Stimulated activated CD4-positive, alpha-beta T cell treated with anti-CD3 and anti-CD28 coated beads, Interleukin-1b, Interleukin-23, amount 100 ng/mL, for 1 hour (primary cell): ENCODE data around the gene OPA3.
"Not testable (repeated sequence)": the region's sequence is repeated elsewhere in the genome, so short reads cannot be mapped to it uniquely, and the experiment has no call there.

Experiments used
- DNase-seq, 2 donors: peaks; one replicate each; pipeline ENCODE4 v3.0.0-alpha.2; 2020; ENCODE audit warnings: low read depth in 2 of 2

OPA3 gene

DNA sequence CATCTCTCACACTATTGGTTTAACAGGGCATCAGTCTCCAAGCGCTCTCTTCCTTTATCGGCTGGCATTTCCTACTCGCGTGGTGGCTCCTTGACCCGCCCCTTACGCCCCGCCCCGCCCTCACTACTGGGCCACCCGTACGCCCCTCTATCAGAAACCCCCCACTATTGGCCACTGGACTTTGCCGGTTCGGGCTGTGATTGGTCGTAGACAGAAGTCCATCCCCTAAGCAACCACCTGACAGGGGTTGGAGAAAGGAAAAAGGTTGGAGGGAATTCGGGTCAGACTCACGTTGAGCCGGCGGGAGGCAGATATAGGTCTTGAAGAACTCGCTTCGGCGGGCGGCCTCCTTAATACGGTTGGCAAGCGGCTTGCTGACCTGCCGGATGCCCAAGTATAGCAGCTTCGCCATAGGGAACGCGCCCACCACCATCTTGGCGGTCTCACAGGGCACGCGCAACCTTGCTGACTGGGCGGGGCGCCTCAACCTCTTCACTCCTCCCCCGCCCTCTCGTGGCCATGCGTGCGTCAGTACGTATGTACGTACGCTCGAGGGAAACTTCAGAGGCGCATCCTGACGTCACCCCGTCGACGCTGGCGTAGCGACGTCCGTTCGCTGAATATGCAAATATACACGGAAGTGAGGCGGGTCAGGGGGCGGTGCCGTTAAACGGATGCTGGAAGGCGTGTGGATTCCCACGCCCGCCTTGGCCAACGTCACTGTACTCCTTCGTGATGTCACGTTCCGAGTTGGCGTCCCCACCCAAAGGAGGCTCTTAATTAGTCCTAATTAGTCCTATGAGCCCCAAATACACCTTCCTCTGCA, at the start of gene OPA3:
Gene OPA3 (minus strand): TSS at position 471 of the 826 bp plus-strand sequence. CDS start 38 bp downstream, at position 433.
- DNase-seq = peak; percentile 95 to 97

GRCh38 chr19:45632468-45633196, 48.0 kb upstream of the OPA3 start:
- DNase-seq = peak in 1 of 2 donors; percentile 38

DNA sequence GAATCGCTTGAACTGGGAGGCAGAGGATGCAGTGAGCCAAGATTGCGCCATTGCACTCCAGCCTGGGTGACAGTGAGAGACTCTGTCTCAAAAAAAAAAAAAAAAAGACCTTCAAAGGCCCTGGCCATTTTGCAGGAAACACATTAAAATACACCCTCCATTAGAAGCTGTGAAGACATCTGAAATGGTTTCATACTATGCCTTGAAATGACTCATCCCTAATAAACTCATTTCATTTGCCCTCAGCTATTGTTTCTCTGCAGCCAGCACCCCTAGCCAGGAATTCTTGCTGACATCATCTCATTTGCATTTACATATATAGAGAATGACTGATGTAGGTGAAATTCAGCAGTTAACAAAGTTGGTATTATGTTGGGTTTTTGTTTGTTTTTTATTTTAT, 45.9 kb upstream of the OPA3 start:
- no peak for DNase-seq

DNA sequence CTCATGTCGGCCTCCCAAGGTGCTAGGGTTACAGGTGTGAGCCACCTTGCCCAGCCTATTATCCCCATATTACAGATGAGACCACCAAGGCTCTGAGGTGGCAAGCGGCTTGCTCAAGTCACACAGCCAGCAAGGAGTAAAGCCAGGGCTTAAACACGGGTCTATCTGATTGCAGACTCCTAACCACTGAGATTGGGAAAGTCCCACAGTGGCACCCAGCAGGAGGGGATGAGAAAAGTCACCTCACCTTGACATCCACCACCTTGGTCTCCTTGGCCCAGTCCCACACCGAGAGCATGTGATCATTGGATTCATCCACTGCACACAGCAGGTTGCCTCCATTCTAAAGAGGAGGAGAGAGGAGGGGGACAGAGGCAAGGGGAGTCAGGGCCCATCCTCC, 45.1 kb upstream of the OPA3 start:
- DNase-seq = no peak

- not testable (repeated sequence) for DNase-seq
Measured at GRCh38 chr19:45628219-45628618, 43.6 kb upstream of the OPA3 start.

- no peak for DNase-seq
Measured at GRCh38 chr19:45623984-45624383, 39.4 kb upstream of the OPA3 start.

- no peak for DNase-seq
Measured at GRCh38 chr19:45621976-45622503, 37.4 kb upstream of the OPA3 start.

- no peak for DNase-seq
Measured at GRCh38 chr19:45621389-45621788, 36.8 kb upstream of the OPA3 start.

- DNase-seq = no peak
Measured at GRCh38 chr19:45616704-45617017, 32.1 kb upstream of the OPA3 start.

DNA sequence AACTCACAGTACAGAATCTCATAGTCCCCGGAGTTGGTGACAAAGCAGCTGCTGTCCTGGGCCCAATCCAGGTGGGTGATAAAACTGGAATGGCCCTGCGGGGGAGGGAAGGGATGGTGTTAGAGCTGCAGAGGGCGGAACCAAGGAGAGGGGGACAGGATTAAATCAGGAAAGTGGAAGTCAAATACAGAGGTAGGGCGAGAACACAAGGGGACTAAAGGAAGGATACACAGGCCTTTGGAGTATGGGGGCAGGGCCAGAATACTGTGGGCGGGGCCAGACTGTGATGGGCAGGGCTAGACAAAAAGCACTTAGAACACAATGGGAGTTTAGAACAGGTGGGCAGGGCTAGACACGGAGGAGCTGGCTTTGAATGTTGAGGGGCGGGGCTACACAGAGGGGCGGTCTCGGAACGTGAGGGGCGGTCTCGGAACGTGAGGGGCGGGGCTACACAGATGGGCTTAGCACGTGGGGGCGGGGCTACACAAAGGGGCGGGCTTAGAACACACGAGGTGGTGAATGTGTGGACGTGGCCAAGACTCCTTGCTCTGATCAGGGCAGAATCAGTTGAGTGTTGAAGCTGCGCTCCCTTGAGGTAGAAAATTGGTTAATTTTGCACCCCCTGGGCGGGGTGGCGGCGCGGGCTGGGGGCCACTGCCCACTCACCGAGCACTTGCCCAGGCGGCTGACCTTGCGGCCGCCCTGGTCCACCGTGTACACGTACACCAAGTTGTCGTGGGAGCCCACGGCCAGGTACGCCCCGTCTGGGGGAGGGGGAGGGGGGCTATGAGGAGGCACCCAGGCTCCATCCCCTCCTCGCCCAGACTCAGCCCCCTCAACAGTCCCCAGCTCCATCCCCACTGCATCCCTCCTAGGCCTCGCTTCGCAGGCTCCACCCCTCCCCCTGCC, 31.4 kb upstream of the OPA3 start:
- DNase-seq = peak; percentile 47 to 68

DNA sequence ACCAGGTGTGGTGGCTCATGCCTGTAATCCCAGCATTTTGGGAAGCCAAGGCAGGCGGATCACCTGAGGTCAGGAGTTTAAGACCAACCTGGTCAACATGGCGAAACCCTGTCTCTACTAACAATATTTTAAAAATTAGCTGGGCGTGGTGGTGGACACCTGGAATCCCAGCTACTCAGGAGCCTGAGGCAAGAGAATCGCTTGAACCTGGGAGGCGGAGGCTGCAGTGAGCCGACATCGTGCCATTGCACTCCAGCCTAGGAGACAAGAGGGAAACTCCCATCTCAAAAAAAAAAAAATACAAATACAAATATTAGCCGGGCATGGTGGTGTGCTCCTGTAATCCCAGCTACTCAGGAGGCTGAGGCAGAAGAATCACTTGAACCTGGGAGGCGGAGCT, 30.5 kb upstream of the OPA3 start:
- DNase-seq = not testable (repeated sequence)

DNA sequence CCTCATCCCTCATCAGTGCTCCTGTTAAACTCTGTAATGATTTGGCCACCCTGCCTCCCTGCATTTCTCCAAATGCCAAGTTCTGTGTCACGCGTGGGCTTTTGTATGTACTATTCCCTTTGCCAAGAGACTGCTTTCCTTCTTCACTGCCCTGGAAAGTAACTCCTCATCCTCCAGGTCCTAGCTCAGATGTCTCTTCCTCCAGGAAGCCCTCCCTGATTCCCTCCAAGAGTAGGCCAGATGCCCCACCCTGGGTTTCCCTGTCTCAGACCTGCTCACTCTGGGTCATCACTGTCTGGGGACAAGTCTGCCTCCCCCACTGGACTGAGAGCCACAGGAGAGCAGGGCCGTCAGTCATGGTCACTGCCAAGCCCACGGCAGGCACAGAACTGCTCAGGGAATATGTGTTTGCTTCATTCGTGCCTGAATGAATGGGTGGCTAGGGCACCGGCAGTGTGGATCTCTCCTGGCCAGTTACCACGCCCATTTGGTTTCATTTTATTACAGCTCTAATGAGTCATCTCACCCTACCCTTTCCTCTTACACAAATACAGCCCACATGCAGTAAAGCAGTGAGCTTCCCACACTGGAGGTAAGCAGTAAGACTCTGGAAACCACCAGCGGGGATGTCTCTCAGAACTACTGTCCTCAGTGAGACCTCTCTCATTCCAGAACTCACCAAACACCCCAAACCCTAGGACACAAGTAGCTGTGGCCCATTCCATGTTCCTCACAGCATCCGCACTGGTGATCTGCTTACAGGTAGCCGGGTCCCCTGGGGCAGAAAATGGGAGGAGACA, 29.5 kb upstream of the OPA3 start:
- no peak for DNase-seq

DNA sequence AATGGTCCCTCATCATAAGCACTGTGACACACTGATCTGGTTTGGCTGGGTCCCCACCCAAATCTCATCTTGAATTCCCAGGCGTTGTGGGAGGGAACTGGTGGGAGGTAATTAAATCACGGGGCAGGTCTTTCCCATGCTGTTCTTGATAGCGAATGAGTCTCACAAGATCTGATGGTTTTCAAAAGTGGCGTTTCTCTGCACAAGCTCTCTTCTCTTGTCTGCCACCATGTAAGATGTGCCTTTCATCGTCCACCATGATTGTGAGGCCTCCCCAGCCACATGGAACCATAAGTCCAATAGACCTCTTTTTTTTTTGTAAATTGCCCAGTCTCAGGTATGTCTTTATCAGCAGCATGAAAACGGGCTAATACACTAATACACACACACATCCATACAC, 24.3 kb upstream of the OPA3 start:
- DNase-seq = no peak

DNA sequence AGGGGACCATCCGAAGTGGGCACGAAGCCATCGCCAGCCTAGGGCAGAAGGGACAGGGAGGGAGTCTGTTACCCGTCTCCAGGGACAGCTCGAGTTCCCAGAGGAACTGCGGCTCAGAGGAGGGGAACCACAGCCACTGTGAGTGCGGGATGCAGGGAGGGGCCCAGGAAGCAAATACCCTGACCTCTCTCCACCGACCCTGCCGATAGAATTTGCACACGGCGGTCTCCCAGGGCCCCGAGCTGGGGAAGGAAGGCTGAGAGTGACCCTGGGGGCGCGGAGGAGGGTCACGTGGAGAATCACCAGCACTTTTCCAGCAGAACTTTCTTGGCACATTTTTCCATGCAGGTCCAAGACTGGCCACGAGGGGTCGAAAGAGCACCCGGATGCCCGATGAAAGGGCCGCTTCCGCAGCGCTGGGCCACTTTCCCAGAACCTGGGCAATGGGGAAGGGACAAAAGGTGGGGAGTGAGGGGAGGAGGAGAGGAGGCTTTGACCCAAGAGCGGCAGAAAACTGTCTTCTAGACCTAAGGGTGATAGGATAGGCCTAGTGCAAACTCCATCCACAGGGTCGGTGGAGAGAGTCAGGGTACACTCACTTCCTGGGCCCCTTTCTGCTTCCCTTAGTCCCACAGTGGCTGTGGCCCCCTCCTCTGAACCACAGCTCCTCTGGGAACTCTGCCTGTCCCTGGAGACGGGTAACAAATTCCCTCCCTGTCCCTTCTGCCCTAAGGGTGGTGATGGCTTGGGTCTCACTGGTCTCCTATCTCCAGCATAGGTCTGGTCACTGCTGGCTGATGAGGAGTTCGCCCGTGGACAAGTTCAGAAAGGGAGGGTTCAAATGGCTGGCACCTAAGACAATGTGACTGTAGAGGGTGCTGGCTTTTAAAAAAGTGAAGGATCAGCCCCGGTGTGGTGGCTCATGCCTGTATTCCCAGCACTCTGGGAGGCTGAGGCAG, 22.7 kb upstream of the OPA3 start:
- no peak for DNase-seq

- DNase-seq = no peak
Measured at GRCh38 chr19:45601524-45602374, 17.1 kb upstream of the OPA3 start, which contains the start of gene GPR4. GPR4 (minus strand) TSS chr19:45602212; CDS start chr19:45591866, 10,346 bp downstream.

DNA sequence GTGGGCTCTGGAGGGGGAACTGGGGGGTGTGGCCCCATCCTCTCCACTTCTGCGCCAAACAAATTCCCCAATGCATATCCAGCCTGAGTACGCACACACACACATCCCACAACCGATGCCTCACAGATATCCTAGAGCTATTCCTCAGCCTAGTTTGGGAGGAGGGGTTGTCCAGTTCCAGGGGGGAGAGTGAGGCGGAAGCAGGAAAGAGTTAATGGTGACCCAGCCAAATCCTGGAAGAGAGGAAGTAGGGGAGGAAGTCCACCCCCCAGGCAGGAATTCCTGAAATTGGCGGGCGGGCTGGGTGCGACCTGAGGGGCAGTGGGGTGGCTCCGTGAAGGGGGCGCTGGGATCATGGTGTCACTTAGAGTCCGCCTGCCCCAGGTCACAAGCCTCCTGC, 16.5 kb upstream of the OPA3 start:
- DNase-seq = no peak

GRCh38 chr19:45600340-45600885, 15.8 kb upstream of the OPA3 start:
- no peak for DNase-seq

- no peak for DNase-seq
Measured at GRCh38 chr19:45599286-45599685, 14.7 kb upstream of the OPA3 start.
